GM23248 (cell line): ENCODE results near the gene SIK3.

Experiments used
- EZH2 ChIP-seq: fragments of 200-600 bp; sonication (generic); IDR thresholded peaks from 2 replicates; pipeline ENCODE4 v1.6.1; 2018; ENCODE audit warnings: antibody characterized with exemption, mild to moderate bottlenecking; ENCODE audit not compliant: insufficient read depth, poor library complexity, severe bottlenecking
- EZH2phosphoT487 ChIP-seq: fragments of 200-600 bp; sonication (generic); IDR thresholded peaks from 2 replicates; pipeline ENCODE4 v1.6.1; 2018; ENCODE audit warnings: antibody characterized with exemption, moderate library complexity, mild to moderate bottlenecking, low read depth; ENCODE audit not compliant: insufficient read depth

DNA sequence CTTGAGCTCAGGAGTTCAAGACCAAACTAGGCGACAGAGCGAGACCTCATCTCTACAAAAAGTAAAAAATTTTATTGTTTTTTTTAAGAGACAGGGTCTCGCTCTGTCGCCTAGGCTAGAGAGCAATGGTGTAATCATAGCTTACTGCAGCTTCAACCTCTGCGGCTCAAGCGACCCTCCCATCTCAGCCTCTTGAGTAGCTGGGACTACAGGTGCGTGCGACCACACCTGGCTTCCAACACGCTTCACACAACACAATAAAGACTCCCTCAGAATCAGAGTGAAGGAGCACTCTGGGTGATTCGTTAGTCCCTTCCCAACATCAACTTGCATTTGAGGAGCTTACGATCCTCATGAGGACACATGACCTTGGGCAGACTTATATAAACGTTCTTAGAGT lies 181.3 kb downstream of the SIK3 start:
- TF ChIP-seq EZH2phosphoT487: no peak
- no peak for TF ChIP-seq EZH2
